Measurements from ENCODE around the gene BZW2. TPM values are rescaled to one million over a fixed set of nuclear protein-coding genes. Genes with fewer than 3 reads are reported as not detected.

BZW2 gene
- total RNA-seq, 2 experiments from 2014 or later: 41.0 to 44.1 TPM

DNA sequence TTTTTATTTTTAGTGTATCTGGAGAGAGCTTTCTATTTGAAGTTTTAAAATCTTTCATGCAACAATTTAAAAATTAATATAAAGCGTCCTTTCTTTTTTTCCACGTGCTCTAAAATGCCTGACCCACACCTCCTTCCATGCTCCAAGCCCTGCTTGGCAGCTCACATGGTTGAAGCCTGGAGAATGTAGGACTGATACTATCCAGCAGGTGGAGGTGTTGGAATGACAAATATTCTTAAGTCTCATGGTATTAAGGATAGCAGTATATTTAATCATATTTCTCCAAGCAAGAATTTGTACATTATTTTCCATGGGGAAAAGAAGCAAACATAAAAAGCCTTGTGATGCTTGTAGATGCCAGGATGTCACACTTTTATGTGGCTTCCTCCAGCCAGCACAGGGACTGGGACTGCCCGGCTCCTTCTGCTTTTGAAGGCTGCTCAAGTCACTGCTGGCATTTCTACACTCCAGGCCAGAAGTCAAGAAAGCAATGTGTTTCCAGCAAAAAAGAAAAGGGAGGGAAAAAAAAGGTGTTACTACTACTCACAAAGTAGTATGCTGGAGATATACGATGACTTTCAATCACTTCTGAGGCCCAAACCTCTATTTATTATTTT, 49.7 kb downstream of the BZW2 start:
- H3K9me3 Mint-ChIP-seq: no peaks in the 10 kb centered on the region
- POLR2A ChIA-PET: no interaction called here

DNA sequence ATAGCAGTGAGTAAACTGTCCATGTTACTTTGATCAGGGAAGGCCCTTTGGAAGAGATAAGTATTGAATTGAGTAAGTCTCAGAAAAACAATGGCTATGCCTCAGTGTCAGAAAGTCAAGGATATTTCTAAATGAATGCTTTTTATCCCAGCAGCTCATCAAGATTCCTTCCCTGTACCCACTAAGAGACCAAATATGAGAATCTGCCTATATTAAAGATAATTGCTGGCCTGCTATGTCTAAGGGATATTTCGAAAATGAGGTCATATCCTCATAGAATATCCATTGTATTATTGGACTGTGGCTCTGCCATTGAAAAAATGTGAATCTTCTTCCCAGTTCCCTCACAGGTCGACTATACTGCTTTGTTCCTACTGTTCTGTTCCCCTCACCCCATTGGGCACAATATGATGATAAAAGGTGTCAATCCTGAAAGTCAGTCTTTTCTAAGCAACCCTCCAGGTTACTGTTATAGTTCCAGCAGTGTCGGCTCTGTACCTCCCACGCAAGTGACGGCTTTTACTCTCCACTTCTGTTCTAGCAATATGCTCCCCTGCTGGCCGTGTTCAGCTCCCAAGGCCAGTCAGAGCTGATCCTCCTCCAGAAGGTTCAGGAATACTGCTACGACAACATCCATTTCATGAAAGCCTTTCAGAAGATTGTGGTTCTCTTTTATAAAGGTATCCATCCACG, 51.7 kb downstream of the BZW2 start:
- no peaks in the 10 kb centered on the region for H3K27me3 Mint-ChIP-seq
- H3K4me1 Mint-ChIP-seq: no peaks in the 10 kb centered on the region
- POLR2A ChIA-PET: no interaction called here
- H3K4me3 Mint-ChIP-seq: no peak overlapping the region
- no peaks in the 10 kb centered on the region for H3K9me3 Mint-ChIP-seq
- no peak overlapping the region for H3K27ac Mint-ChIP-seq
- peaks cover 33% of the 10 kb centered on the region for H3K36me3 Mint-ChIP-seq
- ATAC-seq (ENCODE audit: low read depth): no peak
- DNase-seq: no peak

More for the DNA sequence above, 49.7 kb downstream of the BZW2 start:
- Mint-ChIP-seq H3K27me3 (no peaks in the 10 kb centered on the region), H3K4me3 (no peak overlapping the region), H3K27ac (no peak overlapping the region), H3K36me3 (peaks cover 41% of the 10 kb centered on the region), H3K4me1 (no peaks in the 10 kb centered on the region)
- DNase-seq (no peak), ATAC-seq (ENCODE audit: low read depth) (no peak)

DNA sequence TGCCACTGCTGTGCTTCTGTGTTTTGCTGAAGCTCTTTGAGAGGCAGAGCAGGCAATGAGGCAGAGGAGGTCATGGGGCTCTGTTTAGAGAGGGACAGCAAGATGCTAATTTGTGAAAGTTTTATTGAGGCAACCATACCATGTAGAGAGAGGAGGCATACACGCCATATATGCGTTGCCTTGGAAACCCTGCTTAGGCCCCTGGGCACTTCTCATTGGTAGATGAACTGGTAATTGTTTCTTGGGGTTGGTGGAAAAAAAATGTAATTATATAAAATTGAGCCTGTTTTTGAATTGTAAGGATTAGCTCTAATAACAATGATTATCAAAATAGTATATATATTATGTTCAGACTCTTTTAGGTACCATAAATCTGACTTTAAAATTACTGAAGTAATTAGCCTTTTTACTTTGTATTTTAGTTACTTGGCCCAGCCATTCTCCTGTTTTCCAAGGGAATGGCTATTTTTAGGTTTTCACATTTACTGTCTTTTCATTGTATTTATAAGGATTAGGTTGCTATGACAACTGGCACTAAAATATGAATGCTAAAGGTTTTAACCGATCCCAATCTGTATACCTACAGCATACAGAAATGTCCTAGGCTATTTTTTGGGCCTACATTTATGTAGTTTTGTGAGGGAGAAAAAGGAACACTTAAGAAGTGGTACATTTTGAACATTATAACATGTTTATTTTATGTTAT, 52.4 kb downstream of the BZW2 start:
- Mint-ChIP-seq H3K27me3 (no peaks in the 10 kb centered on the region), H3K4me1 (no peaks in the 10 kb centered on the region), H3K4me3 (no peak overlapping the region), H3K9me3 (no peaks in the 10 kb centered on the region), H3K27ac (no peak overlapping the region), H3K36me3 (peaks cover 31% of the 10 kb centered on the region)
- POLR2A ChIA-PET: no interaction called here
- DNase-seq (no peak), ATAC-seq (ENCODE audit: low read depth) (no peak)

DNA sequence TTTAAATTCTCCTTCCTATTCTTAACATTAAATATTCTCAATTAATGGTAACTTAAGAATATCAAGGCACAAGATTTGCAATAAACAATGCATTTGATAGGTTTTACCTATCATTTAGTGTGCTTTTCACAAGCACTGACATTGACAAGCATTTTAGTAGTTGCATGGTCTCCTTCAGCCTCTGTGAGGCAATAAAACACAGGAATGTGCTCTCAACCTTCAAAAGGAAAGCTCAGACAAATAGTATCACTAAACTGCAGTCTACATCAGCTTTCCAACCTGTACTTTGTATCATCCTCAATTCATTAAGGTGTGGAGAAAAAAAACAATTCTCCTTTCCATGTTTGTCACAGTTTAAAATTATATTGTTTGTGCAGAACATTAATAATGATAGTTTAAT, 56.5 kb downstream of the BZW2 start:
- POLR2A ChIA-PET: no interaction called here
- H3K4me3 Mint-ChIP-seq: no peak overlapping the region
- H3K9me3 Mint-ChIP-seq: no peaks in the 10 kb centered on the region
- no peak for DNase-seq
- peaks cover 38% of the 10 kb centered on the region for H3K36me3 Mint-ChIP-seq
- no peaks in the 10 kb centered on the region for H3K27me3 Mint-ChIP-seq
- H3K4me1 Mint-ChIP-seq: peaks cover 2% of the 10 kb centered on the region
- no peak for ATAC-seq (ENCODE audit: low read depth)
- no peak overlapping the region for H3K27ac Mint-ChIP-seq

DNA sequence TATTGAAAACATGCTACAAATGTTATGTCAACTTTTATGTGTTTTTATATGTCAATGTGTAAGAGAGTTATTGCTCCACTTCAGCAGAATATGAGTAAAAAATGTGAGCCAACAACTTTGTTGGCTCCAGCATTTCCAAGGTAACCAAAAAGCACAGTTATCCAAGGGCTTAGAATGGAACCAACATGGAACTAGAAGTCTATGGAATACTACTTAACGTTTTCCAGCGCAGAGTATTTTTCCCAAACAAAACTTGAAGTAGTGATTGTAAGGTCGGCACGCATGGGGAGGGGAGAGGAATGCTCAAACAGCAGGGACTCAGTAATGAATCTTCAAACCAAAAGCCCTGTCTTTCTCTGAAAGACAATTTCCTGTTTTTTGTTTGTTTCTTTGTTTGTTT, 62.5 kb downstream of the BZW2 start:
- POLR2A ChIA-PET: no interaction called here
- Mint-ChIP-seq H3K4me3 (no peak overlapping the region), H3K9me3 (no peaks in the 10 kb centered on the region), H3K27ac (no peak overlapping the region), H3K27me3 (no peaks in the 10 kb centered on the region), H3K36me3 (peaks cover 46% of the 10 kb centered on the region), H3K4me1 (peaks cover 2% of the 10 kb centered on the region)
- ATAC-seq (ENCODE audit: low read depth) (no peak), DNase-seq (no peak)

DNA sequence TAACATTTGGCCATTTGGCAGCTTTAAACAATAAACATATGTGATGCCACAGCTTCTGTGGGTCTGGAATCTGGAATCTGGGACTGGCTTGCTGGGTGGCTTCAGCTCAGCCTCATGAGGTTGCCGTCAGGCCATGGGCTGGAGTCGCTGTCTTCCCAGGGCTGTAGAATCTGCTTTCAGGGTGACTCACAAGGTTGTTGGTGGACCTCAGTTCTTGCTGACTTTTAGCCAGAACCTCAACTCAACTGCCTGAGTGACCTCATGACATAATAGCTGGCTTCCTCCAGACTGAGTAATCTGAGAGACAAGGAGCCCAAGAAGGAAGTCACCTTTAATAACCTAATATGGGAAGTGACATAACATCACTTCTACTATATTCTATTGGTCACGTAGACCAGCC, 63.0 kb downstream of the BZW2 start:
- DNase-seq (no peak), ATAC-seq (ENCODE audit: low read depth) (no peak)
- H3K27ac Mint-ChIP-seq: no peak overlapping the region
- H3K36me3 Mint-ChIP-seq: peaks cover 43% of the 10 kb centered on the region
- no peaks in the 10 kb centered on the region for H3K9me3 Mint-ChIP-seq
- H3K4me3 Mint-ChIP-seq: no peak overlapping the region
- POLR2A ChIA-PET: no interaction called here
- H3K27me3 Mint-ChIP-seq: no peaks in the 10 kb centered on the region
- H3K4me1 Mint-ChIP-seq: peaks cover 2% of the 10 kb centered on the region

DNA sequence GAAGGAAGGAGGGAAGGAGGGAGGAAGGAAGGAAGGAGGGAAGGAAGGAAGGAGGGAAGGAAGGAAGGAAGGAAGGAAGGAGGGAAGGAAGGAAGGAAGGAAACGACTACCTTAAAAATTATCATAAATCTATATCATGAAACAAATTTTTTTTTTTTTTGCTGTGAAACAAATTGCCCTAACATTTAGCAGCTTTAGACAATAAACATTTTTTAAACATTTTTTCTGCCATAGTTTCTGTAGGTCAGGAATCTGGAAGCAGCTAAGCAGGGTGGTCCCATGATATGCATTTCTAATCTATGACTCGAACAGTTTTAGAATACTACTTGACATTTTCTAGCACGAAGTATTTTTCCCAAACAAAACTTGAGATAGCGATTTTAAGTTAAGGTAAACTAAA, 64.7 kb downstream of the BZW2 start:
- ATAC-seq (ENCODE audit: low read depth): no peak
- Mint-ChIP-seq H3K27ac (no peak overlapping the region), H3K9me3 (no peaks in the 10 kb centered on the region), H3K4me3 (no peak overlapping the region), H3K27me3 (no peaks in the 10 kb centered on the region), H3K4me1 (peaks cover 2% of the 10 kb centered on the region), H3K36me3 (peaks cover 35% of the 10 kb centered on the region)
- no peak for DNase-seq
- POLR2A ChIA-PET: no interaction called here

DNA sequence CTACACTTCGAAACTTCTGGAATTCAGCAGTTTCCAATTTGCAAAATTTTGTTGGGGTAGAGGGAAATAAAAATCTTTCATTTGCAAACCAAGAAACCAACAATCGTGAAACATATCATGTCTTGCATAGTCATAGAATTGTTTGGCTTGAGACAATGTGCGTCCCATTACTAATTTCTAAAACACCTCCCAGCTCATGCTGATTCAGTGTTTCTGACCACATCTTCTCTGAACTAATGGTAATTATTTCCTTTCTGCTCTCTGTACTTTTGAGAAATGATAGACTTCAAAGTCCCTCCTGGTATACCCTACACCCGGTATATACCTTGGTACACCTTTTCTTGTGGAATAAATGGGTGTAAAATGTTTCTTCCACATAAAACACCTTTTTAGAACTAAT, 65.7 kb downstream of the BZW2 start:
- POLR2A ChIA-PET: no interaction called here
- H3K4me3 Mint-ChIP-seq: no peak overlapping the region
- ATAC-seq (ENCODE audit: low read depth) (no peak), DNase-seq (no peak)
- H3K27ac Mint-ChIP-seq: no peak overlapping the region
- H3K36me3 Mint-ChIP-seq: peaks cover 26% of the 10 kb centered on the region
- no peaks in the 10 kb centered on the region for H3K9me3 Mint-ChIP-seq
- no peaks in the 10 kb centered on the region for H3K27me3 Mint-ChIP-seq
- H3K4me1 Mint-ChIP-seq: no peaks in the 10 kb centered on the region

DNA sequence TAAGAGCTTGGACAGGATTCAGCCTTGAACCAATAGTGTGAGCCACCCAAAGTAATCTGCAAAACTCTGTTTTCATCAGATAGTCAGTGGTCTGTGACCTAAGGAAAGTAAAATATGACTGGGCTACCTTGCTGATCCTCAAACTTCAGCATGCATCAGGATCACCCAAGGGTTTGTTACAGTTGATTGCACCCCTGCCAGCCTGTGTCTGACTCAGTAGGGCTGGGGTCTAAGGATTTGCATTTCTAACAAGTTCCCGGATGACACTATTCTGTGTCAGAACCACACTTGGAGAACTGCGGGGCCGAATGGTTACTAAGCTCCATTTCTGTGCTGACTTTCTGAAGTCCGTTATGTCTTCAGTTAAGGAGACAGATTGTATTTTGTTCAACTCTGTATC, 66.9 kb downstream of the BZW2 start:
- H3K27me3 Mint-ChIP-seq: no peaks in the 10 kb centered on the region

DNA sequence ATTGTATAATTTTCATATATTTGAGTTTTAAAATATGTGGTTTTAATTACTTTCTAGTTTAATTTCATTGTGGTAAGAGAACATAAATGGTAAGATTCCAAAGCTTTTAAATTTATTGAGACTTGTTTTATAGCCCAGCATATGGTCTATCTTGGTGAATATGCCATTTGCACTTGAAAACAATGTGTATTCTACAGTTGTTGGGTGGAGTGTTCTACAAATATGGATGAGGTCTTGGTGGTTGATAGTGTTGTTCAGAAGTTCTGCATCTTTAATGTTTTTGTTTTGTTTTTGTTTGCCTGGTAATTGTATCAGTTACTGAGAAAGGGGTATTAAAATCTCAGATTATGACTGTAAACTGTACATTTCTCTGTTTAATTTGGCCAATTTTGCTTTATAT, 69.9 kb downstream of the BZW2 start:
- ATAC-seq (ENCODE audit: low read depth) (no peak), DNase-seq (no peak)
- POLR2A ChIA-PET: no interaction called here
- no peaks in the 10 kb centered on the region for H3K4me1 Mint-ChIP-seq
- peaks cover 12% of the 10 kb centered on the region for H3K36me3 Mint-ChIP-seq
- no peak overlapping the region for H3K27ac Mint-ChIP-seq
- H3K4me3 Mint-ChIP-seq: no peak overlapping the region
- H3K27me3 Mint-ChIP-seq: no peaks in the 10 kb centered on the region
- no peaks in the 10 kb centered on the region for H3K9me3 Mint-ChIP-seq

More for the DNA sequence above, 66.9 kb downstream of the BZW2 start:
- H3K4me1 Mint-ChIP-seq: no peaks in the 10 kb centered on the region
- H3K36me3 Mint-ChIP-seq: peaks cover 21% of the 10 kb centered on the region
- ATAC-seq (ENCODE audit: low read depth): no peak
- no peak overlapping the region for H3K4me3 Mint-ChIP-seq
- no peak overlapping the region for H3K27ac Mint-ChIP-seq
- POLR2A ChIA-PET: no interaction called here
- DNase-seq: no peak
- no peaks in the 10 kb centered on the region for H3K9me3 Mint-ChIP-seq

DNA sequence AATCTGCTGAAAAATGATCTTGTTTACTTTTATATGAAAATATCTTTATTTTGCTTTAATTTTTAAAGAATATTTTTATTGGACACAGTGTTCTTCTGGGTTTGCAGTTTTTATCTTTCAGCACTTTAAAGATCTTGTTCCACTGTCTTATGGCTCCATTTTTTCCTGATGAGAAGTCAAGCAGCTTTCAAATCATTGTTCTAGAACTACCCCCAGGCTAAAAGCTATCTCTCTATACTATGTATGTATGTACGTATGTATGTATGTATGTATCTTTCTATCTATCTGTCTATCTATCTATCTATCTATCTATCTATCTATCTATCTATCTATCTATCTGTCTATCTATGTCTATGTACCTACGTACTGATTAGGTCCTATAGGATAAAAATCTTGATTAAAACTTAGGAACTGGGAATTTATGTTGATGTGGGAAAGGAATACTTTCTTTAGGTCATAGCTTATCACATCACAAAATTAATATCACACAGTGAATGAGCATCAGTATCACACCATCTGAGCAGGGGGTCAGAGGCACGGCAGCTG, 72.2 kb downstream of the BZW2 start:
- Mint-ChIP-seq H3K4me1 (no peaks in the 10 kb centered on the region), H3K27ac (no peak overlapping the region), H3K36me3 (peaks cover 3% of the 10 kb centered on the region), H3K27me3 (no peaks in the 10 kb centered on the region), H3K4me3 (no peak overlapping the region), H3K9me3 (no peaks in the 10 kb centered on the region)
- ATAC-seq (ENCODE audit: low read depth) (no peak), DNase-seq (no peak)
- POLR2A ChIA-PET: interaction anchor here (0.6 kb wide), 1 partner anchor 421 kb away, joined by 3 read pairs; no protein-coding TSS in a partner anchor

DNA sequence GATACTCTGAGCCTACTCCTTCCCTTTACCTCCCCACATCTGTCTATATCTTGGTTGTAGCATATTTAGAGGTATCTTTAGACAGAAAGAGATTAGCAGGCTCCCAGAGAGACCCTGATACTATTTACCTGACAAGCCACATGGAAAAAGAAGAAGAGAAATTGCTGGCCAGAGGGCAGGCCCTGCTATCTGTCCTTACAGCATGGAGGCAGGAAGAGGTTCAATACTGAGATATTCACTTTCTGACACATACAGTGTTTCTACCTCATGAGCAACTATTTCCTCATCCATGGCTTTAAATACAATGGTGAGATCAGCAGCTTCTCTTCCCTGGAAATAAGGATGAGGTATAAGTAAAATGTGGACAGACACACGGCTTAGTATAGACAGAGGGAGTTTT, 73.7 kb downstream of the BZW2 start:
- Mint-ChIP-seq H3K27ac (no peak overlapping the region), H3K9me3 (no peaks in the 10 kb centered on the region), H3K4me3 (no peak overlapping the region), H3K36me3 (peaks cover 3% of the 10 kb centered on the region), H3K27me3 (no peaks in the 10 kb centered on the region), H3K4me1 (no peaks in the 10 kb centered on the region)
- ATAC-seq (ENCODE audit: low read depth) (no peak), DNase-seq (no peak)
- POLR2A ChIA-PET: no interaction called here

DNA sequence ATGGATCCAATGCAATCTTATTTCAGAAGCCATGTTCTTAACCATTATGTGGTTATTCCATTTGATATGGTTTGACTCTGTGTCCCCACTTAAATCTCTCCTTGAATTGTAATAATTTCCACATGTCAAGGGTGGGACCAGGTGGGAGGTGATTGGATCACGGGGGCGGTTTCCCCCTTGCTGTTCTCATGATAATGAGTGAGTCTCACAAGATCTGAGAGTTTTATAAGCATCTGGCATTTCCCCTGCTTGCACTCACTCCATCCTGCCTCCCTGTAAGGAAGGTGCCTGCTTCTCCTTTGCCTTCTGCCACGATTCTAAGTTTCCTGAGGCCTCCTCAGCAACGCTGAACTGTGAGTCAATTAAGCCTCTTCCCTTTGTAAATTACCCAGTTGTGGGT, 75.6 kb downstream of the BZW2 start:
- no peaks in the 10 kb centered on the region for H3K4me1 Mint-ChIP-seq
- peaks cover 3% of the 10 kb centered on the region for H3K36me3 Mint-ChIP-seq
- no peak overlapping the region for H3K27ac Mint-ChIP-seq
- POLR2A ChIA-PET: no interaction called here
- ATAC-seq (ENCODE audit: low read depth) (no peak), DNase-seq (no peak)
- no peaks in the 10 kb centered on the region for H3K27me3 Mint-ChIP-seq
- H3K4me3 Mint-ChIP-seq: no peak overlapping the region
- no peaks in the 10 kb centered on the region for H3K9me3 Mint-ChIP-seq

DNA sequence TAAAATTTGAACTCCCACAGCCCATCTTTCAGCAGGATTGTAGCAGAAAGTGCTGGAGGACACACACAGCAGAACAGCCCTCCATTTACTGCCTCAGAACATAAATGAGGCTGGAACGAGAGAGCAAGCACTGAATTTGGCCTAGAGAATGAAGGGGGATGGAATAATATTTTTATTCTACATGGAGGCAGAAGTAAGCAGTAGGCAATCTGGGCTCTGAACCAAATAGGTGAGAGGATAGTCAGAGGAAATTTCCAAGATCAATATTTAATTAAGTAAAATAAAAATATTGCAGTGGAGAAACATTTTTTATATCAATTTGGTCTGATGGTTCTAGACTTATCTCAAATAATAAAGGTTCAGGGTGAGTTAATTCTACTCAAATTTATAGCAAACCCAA, 78.4 kb downstream of the BZW2 start:
- Mint-ChIP-seq H3K36me3 (peaks cover 5% of the 10 kb centered on the region), H3K27ac (no peak overlapping the region), H3K9me3 (no peaks in the 10 kb centered on the region), H3K4me1 (no peaks in the 10 kb centered on the region), H3K4me3 (no peak overlapping the region), H3K27me3 (no peaks in the 10 kb centered on the region)
- ATAC-seq (ENCODE audit: low read depth) (no peak), DNase-seq (no peak)
- POLR2A ChIA-PET: no interaction called here

Measured in activated naive CD8-positive, alpha-beta T cell treated with anti-CD3 and anti-CD28 coated beads, Interleukin-2, amount 10 ng/mL, durations not matched to agents 7 days and 5 days (primary cell).